HepG2 (cell line): Measurements from ENCODE around the gene CIBAR2. TPM values are rescaled to one million over a fixed set of nuclear protein-coding genes. Genes with fewer than 3 reads are reported as not detected.

Experiments used
- CERS6 ChIP-seq: sonication (generic); formaldehyde crosslinking; IDR thresholded peaks from 2 replicates; pipeline ENCODE4 v1.5.0; 2020; ENCODE audit warnings: missing genetic modification reagents
- DMTF1 ChIP-seq: sonication (generic); formaldehyde crosslinking; IDR thresholded peaks from 2 replicates; pipeline ENCODE4 v1.4.0; 2020; ENCODE audit warnings: mild to moderate bottlenecking, missing genetic modification reagents
- JDP2 ChIP-seq: sonication (generic); formaldehyde crosslinking; IDR thresholded peaks from 2 replicates; pipeline ENCODE4 v1.8.1; 2022; ENCODE audit warnings: missing genetic modification reagents, borderline replicate concordance
- JUND ChIP-seq: sonication (generic); formaldehyde crosslinking; IDR thresholded peaks from 2 replicates; pipeline ENCODE4 v1.8.0; 2022; ENCODE audit warnings: mild to moderate bottlenecking, missing genetic modification reagents
- KLF13 ChIP-seq: sonication (generic); formaldehyde crosslinking; IDR thresholded peaks from 2 replicates; pipeline ENCODE4 v1.4.0; 2020; ENCODE audit warnings: mild to moderate bottlenecking, missing genetic modification reagents
- PRDM15 ChIP-seq: sonication (generic); formaldehyde crosslinking; IDR thresholded peaks from 2 replicates; pipeline ENCODE4 v1.4.0; 2020; ENCODE audit warnings: missing genetic modification reagents
- ZBTB21 ChIP-seq: sonication (generic); formaldehyde crosslinking; IDR thresholded peaks from 2 replicates; pipeline ENCODE4 v1.4.0; 2020; ENCODE audit warnings: missing genetic modification reagents
- ZBTB33 ChIP-seq: sonication (generic); formaldehyde crosslinking; IDR thresholded peaks from 2 replicates; pipeline ENCODE4 v1.4.0; 2020; ENCODE audit warnings: missing genetic modification reagents
- ZMAT5 ChIP-seq: sonication (generic); formaldehyde crosslinking; IDR thresholded peaks from 2 replicates; pipeline ENCODE4 v1.5.0; 2020; ENCODE audit warnings: mild to moderate bottlenecking, low read depth, missing genetic modification reagents, borderline replicate concordance
- ZNF180 ChIP-seq: sonication (generic); formaldehyde crosslinking; IDR thresholded peaks from 2 replicates; pipeline ENCODE4 v1.4.0; 2020; ENCODE audit warnings: low read depth, missing genetic modification reagents, borderline replicate concordance
- ZNF20 ChIP-seq: sonication (generic); formaldehyde crosslinking; IDR thresholded peaks from 2 replicates; pipeline ENCODE4 v1.4.0; 2020; ENCODE audit warnings: mild to moderate bottlenecking, moderate library complexity, missing genetic modification reagents
- ZNF260 ChIP-seq: sonication (generic); formaldehyde crosslinking; IDR thresholded peaks from 2 replicates; pipeline ENCODE4 v1.4.0; 2020; ENCODE audit warnings: missing genetic modification reagents, low read depth, mild to moderate bottlenecking, borderline replicate concordance
- ZNF282 ChIP-seq: fragments of 450-650 bp; IDR thresholded peaks from 2 replicates; pipeline ENCODE4 v1.6.1; 2018; ENCODE audit not compliant: partially characterized antibody
- ZNF513 ChIP-seq: sonication (generic); formaldehyde crosslinking; conservative IDR thresholded peaks from 2 replicates; pipeline ENCODE4 v1.5.0; 2020; ENCODE audit warnings: missing genetic modification reagents
- ZNF7 ChIP-seq: IDR thresholded peaks from 2 replicates; pipeline ENCODE4 v1.6.1; 2016; ENCODE audit warnings: missing biosample characterization, missing genetic modification reagents
- ZSCAN12 ChIP-seq: sonication (generic); formaldehyde crosslinking; IDR thresholded peaks from 2 replicates; pipeline ENCODE4 v1.9.0; 2021; ENCODE audit warnings: mild to moderate bottlenecking, missing genetic modification reagents
- polyA plus RNA-seq, 8 experiments: library from polyadenylated mRNA; depleted of rRNA in 3 of 8; stranded (reverse) in 7 of 8; unstranded in 1 of 8; fragments of >200 nt; fragmentation: Illumina TruSeq in 4 of 8; extraction: Trizol in 4 of 8; gene quantifications; 2 replicates each; pipeline versions ENCODE4 v1.2.1 to v1.2.3, GENCODE V29; 2011 to 2016; ENCODE audit warnings: low read depth in 4 of 8, missing spikeins in 1 of 8, mixed read lengths in 1 of 8; ENCODE audit not compliant: insufficient read depth in 1 of 8
- total RNA-seq, 5 experiments: library from RNA; depleted of rRNA; stranded (reverse); fragments of >200 nt; fragmentation: Illumina TruSeq; extraction: Trizol; gene quantifications; 2 replicates each; pipeline ENCODE4 v1.2.3, GENCODE V29; 2016; ENCODE audit warnings: low read depth in 1 of 5

The CIBAR2 gene
- total and polyA plus RNA-seq, 2 of the 13 experiments (the other 11 are each of a cell fraction or from before 2014, with no cell fraction given) = not detected

- no peak for TF ChIP-seq ZBTB33 (CRISPR knock-in tag)
- no peak for TF ChIP-seq ZNF20
- TF ChIP-seq ZNF260 (CRISPR knock-in tag) = no peak
- no peak for TF ChIP-seq CERS6 (CRISPR knock-in tag)
- TF ChIP-seq ZNF513 = no peak
- no peak for TF ChIP-seq JDP2 (CRISPR knock-in tag)
- TF ChIP-seq DMTF1 (CRISPR knock-in tag) = no peak
- peak; percentile 64; the same call in 1 of the 2 replicates for TF ChIP-seq JUND
- TF ChIP-seq ZNF7 (CRISPR knock-in tag) = no peak
- TF ChIP-seq ZSCAN12 = peak; percentile 46; the same call in 1 of the 2 replicates
- 0 out of 2 replicates have a peak, but pooled peaks have one; percentile 35 for TF ChIP-seq ZNF180 (CRISPR knock-in tag)
- TF ChIP-seq ZNF282 = no peak
- TF ChIP-seq KLF13 (CRISPR knock-in tag) = no peak
- no peak for TF ChIP-seq ZBTB21 (CRISPR knock-in tag)
- no peak for TF ChIP-seq PRDM15 (CRISPR knock-in tag)
- TF ChIP-seq ZMAT5 = no peak
These were observed 47.1 kb upstream of the CIBAR2 start (continued) for GRCh38 chr16:85159179-85159980.
